Neural cell (in vitro differentiated cells): Measurements from ENCODE around the gene HSD17B13. TPM values are rescaled to one million over a fixed set of nuclear protein-coding genes. Genes with fewer than 3 reads are reported as not detected.

Source experiments
- H2AFZ ChIP-seq: fragments of 200-600, 300-800 bp; sonication (generic), shearing (Covaris generic); 2 replicates; pipeline ENCODE4 v1.6.0; 2014; ENCODE audit warnings: low read depth, mild to moderate bottlenecking, antibody characterized with exemption, low read length, moderate library complexity
- H3F3A ChIP-seq: fragments of 200-600 bp; shearing (Covaris generic); 2 replicates; pipeline ENCODE4 v1.6.1; 2016; ENCODE audit warnings: mild to moderate bottlenecking, moderate library complexity, mixed read lengths, antibody characterized with exemption, low read length; ENCODE audit not compliant: insufficient read depth, poor library complexity, severe bottlenecking
- H3K27ac ChIP-seq: fragments of 200-600, 300-800 bp; sonication (generic), shearing (Covaris generic); 2 replicates; pipeline ENCODE4 v1.5.1; 2014; ENCODE audit warnings: mild to moderate bottlenecking, low read length, moderate library complexity
- H3K27me3 ChIP-seq: fragments of 300-800, 200-600 bp; sonication (generic), shearing (Covaris generic); 2 replicates; pipeline ENCODE4 v1.6.0; 2014; ENCODE audit warnings: mild to moderate bottlenecking, low read depth, low read length, moderate library complexity; ENCODE audit not compliant: insufficient read depth
- H3K36me3 ChIP-seq: fragments of 300-800, 200-600 bp; sonication (generic), shearing (Covaris generic); 2 replicates; pipeline ENCODE4 v1.5.1; 2014; ENCODE audit warnings: mild to moderate bottlenecking, antibody characterized with exemption, low read length, moderate library complexity; ENCODE audit not compliant: insufficient read depth
- H3K4me2 ChIP-seq: fragments of 300-800, 200-600 bp; sonication (generic), shearing (Covaris generic); 2 replicates; pipeline ENCODE4 v1.6.0; 2014; ENCODE audit warnings: mild to moderate bottlenecking, low read length
- H3K4me3 ChIP-seq: fragments of 300-800, 200-600 bp; sonication (generic), shearing (Covaris generic); 2 replicates; pipeline ENCODE4 v1.5.1; 2014; ENCODE audit warnings: mild to moderate bottlenecking, low read length, moderate library complexity
- H3K79me2 ChIP-seq: fragments of 200-600 bp; shearing (Covaris generic); replicated peaks from 2 replicates; pipeline ENCODE4 v1.6.0; 2014; ENCODE audit warnings: mild to moderate bottlenecking, low read length, moderate library complexity; ENCODE audit not compliant: insufficient read depth
- H3K9ac ChIP-seq: fragments of 300-800, 200-600 bp; sonication (generic), shearing (Covaris generic); 2 replicates; pipeline ENCODE4 v1.6.1; 2016; ENCODE audit warnings: mild to moderate bottlenecking, low read length, mixed read lengths
- H3K9me2 ChIP-seq: fragments of 200-600 bp; shearing (Covaris generic); 2 replicates; pipeline ENCODE4 v1.6.1; 2016; ENCODE audit warnings: mild to moderate bottlenecking, low read length, mixed read lengths; ENCODE audit not compliant: insufficient read depth
- H3K9me3 ChIP-seq: fragments of 200-600, 300-800 bp; sonication (generic), shearing (Covaris generic); 2 replicates; pipeline ENCODE4 v1.6.1; 2016; ENCODE audit warnings: mild to moderate bottlenecking, mixed run types, low read length, moderate library complexity, mixed read lengths
- H4K20me1 ChIP-seq: fragments of 200-600 bp; shearing (Covaris generic); 2 replicates; pipeline ENCODE4 v1.6.1; 2016; ENCODE audit warnings: mild to moderate bottlenecking, mixed run types; ENCODE audit not compliant: insufficient read depth
- EP300 ChIP-seq: fragments of 450-650 bp; conservative IDR thresholded peaks from 2 replicates; pipeline ENCODE4 v1.6.1; 2014; ENCODE audit warnings: antibody characterized with exemption, mild to moderate bottlenecking, moderate library complexity; ENCODE audit not compliant: poor library complexity, severe bottlenecking
- EZH2 ChIP-seq: fragments of 200-600, 300-800 bp; shearing (Covaris generic), sonication (generic); IDR thresholded peaks from 2 replicates; pipeline ENCODE4 v1.6.1; 2014; ENCODE audit warnings: antibody characterized with exemption, low read length, borderline replicate concordance, mild to moderate bottlenecking; ENCODE audit not compliant: insufficient read depth, poor library complexity, severe bottlenecking
- MXI1 ChIP-seq: fragments of 450-650 bp; conservative IDR thresholded peaks from 2 replicates; pipeline ENCODE4 v1.6.1; 2014; ENCODE audit warnings: antibody characterized with exemption, mild to moderate bottlenecking; ENCODE audit not compliant: poor library complexity, severe bottlenecking
- POLR2AphosphoS5 ChIP-seq: IDR thresholded peaks from 2 replicates; pipeline ENCODE4 v1.6.1; 2012
- RAD21 ChIP-seq: fragments of 450-650 bp; conservative IDR thresholded peaks from 2 replicates; pipeline ENCODE4 v1.6.1; 2014; ENCODE audit warnings: antibody characterized with exemption, mild to moderate bottlenecking, moderate library complexity
- REST ChIP-seq: IDR thresholded peaks from 2 replicates; pipeline ENCODE4 v1.6.1; 2012; ENCODE audit warnings: borderline replicate concordance
- SMC3 ChIP-seq: fragments of 450-650 bp; conservative IDR thresholded peaks from 2 replicates; pipeline ENCODE4 v1.6.1; 2014; ENCODE audit warnings: antibody characterized with exemption, mild to moderate bottlenecking, moderate library complexity; ENCODE audit not compliant: poor library complexity
- TAF1 ChIP-seq: IDR thresholded peaks from 2 replicates; pipeline ENCODE4 v1.6.1; 2012; ENCODE audit warnings: low read depth
- polyA plus RNA-seq: library from polyadenylated mRNA; depleted of rRNA; stranded (reverse); fragments of >200 nt; gene quantifications from 2 replicates; pipeline ENCODE4 v1.2.3, GENCODE V29; 2014
- TF ChIP-seq, protein P1 (sequence below): fragments of 450-650 bp; IDR thresholded peaks from 2 replicates; pipeline ENCODE4 v1.5.1; 2014; ENCODE audit warnings: antibody characterized with exemption, mild to moderate bottlenecking, moderate library complexity; ENCODE audit not compliant: poor library complexity, severe bottlenecking

Gene HSD17B13
- polyA plus RNA-seq, 1 donor from 2014 or later = not detected

- H3F3A ChIP-seq = no peaks in the 10 kb centered on the region
- H3K79me2 ChIP-seq = no peaks in the 10 kb centered on the region
- no peaks in the 10 kb centered on the region for H3K27me3 ChIP-seq
- H4K20me1 ChIP-seq = no peaks in the 10 kb centered on the region
- no peaks in the 10 kb centered on the region for H3K9me2 ChIP-seq
- no peak overlapping the region for H3K9ac ChIP-seq
- no peak overlapping the region for H3K27ac ChIP-seq
- H3K9me3 ChIP-seq = no peaks in the 10 kb centered on the region
- H3K4me3 ChIP-seq = no peak overlapping the region
- H2AFZ ChIP-seq = no peak overlapping the region
- TF ChIP-seq RAD21 = no peak
- TF ChIP-seq, protein P1, sequence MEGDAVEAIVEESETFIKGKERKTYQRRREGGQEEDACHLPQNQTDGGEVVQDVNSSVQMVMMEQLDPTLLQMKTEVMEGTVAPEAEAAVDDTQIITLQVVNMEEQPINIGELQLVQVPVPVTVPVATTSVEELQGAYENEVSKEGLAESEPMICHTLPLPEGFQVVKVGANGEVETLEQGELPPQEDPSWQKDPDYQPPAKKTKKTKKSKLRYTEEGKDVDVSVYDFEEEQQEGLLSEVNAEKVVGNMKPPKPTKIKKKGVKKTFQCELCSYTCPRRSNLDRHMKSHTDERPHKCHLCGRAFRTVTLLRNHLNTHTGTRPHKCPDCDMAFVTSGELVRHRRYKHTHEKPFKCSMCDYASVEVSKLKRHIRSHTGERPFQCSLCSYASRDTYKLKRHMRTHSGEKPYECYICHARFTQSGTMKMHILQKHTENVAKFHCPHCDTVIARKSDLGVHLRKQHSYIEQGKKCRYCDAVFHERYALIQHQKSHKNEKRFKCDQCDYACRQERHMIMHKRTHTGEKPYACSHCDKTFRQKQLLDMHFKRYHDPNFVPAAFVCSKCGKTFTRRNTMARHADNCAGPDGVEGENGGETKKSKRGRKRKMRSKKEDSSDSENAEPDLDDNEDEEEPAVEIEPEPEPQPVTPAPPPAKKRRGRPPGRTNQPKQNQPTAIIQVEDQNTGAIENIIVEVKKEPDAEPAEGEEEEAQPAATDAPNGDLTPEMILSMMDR = no peak
- no peak for TF ChIP-seq REST
- no peak for TF ChIP-seq EZH2
- no peak for TF ChIP-seq EP300
- TF ChIP-seq POLR2AphosphoS5 = no peak
- TF ChIP-seq TAF1 = no peak
- no peak for TF ChIP-seq MXI1
- no peak for TF ChIP-seq SMC3
- H3K36me3 ChIP-seq = no peaks in the 10 kb centered on the region
- H3K4me2 ChIP-seq = no peak overlapping the region
These were observed 36.6 kb upstream of the HSD17B13 start for GRCh38 chr4:87359258-87359657.

GRCh38 chr4:87356832-87357526 is 34.3 kb upstream of the HSD17B13 start:
- no peaks in the 10 kb centered on the region for H3K79me2 ChIP-seq
- H2AFZ ChIP-seq = no peak overlapping the region
- no peak overlapping the region for H3K9ac ChIP-seq
- TF ChIP-seq SMC3 (no peak), REST (no peak), TAF1 (no peak), EP300 (no peak), EZH2 (no peak), MXI1 (no peak), RAD21 (no peak), POLR2AphosphoS5 (no peak)
- TF ChIP-seq, protein P1 = no peak
- H3K9me3 ChIP-seq = no peaks in the 10 kb centered on the region
- H3K4me3 ChIP-seq = no peak overlapping the region
- no peak overlapping the region for H3K27ac ChIP-seq
- no peaks in the 10 kb centered on the region for H4K20me1 ChIP-seq
- H3K27me3 ChIP-seq = no peaks in the 10 kb centered on the region
- no peaks in the 10 kb centered on the region for H3K9me2 ChIP-seq
- H3K4me2 ChIP-seq = no peak overlapping the region
- no peaks in the 10 kb centered on the region for H3K36me3 ChIP-seq
- no peaks in the 10 kb centered on the region for H3F3A ChIP-seq
